ENCODE measurements around the gene TRAPPC4.
A peak's percentile ranks its signal among the peaks of the same experiment; 100 is the strongest.
"Not testable (repeated sequence)": the region's sequence is repeated elsewhere in the genome, so short reads cannot be mapped to it uniquely, and the experiment has no call there.

TRAPPC4 gene

DNA sequence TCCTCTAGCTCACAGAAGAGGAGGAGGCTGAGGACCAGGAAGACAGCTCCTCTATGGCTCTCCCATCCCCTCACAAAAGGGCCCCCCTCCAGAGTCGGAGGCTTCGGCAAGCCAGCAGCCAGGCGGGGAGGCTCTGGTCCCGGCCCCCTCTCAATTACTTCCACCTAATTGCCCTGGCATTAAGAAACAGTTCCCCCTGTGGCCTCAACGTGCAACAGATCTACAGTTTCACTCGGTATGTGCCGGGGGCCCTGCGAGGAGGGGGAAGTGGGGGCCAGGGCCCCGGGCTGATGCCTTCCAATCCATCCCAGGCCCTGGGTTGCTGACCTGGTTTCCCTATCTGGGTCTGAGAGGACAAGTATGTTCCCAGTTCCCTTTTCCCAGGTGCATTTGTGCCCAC, 39.1 kb upstream of the TRAPPC4 start:
- ChIA-PET POLR2A (interaction anchor here (0.6 kb wide), 1 partner anchor 37 kb away, joined by 3 read pairs; no protein-coding TSS in a partner anchor), CTCF (interaction anchor here (0.5 to 0.7 kb wide), 2 partner anchors 73 to 169 kb away, joined by 3 read pairs; no protein-coding TSS in a partner anchor)
- DNase-seq (ENCODE audit: extremely low spot score) = peak; percentile 55
- TF ChIP-seq CTBP1 (IDR thresholded peaks at IDR 0.05; ENCODE audit: borderline replicate concordance) (no peak), HDGF (IDR thresholded peaks at IDR 0.05; ENCODE audit: borderline replicate concordance) (no peak), ZNF384 (IDR thresholded peaks at IDR 0.05) (no peak), L3MBTL2 (conservative IDR thresholded peaks at IDR 0.05) (no peak), TARDBP (IDR thresholded peaks at IDR 0.05) (no peak), SUZ12 (IDR thresholded peaks at IDR 0.05) (no peak), NFRKB (IDR thresholded peaks at IDR 0.05) (no peak)

DNA sequence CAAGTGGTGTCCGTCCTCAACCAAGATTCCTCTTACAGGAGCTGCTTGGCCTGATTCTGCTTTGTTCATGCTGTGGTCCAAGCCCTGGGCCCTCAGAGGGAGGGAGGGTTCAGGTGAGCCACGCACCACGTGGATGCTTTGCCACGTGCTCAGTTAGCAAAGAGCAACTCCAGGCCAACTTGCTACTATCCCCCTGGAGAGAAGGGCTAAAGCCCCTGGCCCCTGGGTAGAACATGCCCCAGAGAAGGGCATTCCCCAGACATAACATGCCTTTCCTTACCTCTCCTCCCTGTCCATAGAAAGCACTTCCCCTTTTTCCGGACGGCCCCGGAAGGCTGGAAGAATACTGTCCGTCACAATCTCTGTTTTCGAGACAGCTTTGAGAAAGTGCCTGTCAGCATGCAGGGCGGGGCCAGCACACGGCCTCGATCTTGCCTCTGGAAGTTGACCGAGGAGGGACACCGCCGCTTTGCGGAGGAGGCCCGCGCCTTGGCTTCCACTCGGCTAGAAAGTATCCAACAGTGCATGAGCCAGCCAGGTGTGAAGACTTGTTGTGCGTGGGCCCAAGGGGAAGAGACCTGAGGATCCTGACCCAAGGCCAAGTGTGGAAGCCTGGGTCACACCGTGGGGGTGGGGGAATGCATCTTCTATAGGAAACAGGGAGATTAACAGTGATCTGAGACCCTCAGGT, 38.2 kb upstream of the TRAPPC4 start:
- CTCF ChIA-PET = no interaction called here
- POLR2A ChIA-PET = no interaction called here
- DNase-seq (ENCODE audit: extremely low spot score) = no peak
- no peak for TF ChIP-seq ELF4 (IDR thresholded peaks at IDR 0.05)
- no peak for TF ChIP-seq SP1 (IDR thresholded peaks at IDR 0.05)
- TF ChIP-seq, protein P1, sequence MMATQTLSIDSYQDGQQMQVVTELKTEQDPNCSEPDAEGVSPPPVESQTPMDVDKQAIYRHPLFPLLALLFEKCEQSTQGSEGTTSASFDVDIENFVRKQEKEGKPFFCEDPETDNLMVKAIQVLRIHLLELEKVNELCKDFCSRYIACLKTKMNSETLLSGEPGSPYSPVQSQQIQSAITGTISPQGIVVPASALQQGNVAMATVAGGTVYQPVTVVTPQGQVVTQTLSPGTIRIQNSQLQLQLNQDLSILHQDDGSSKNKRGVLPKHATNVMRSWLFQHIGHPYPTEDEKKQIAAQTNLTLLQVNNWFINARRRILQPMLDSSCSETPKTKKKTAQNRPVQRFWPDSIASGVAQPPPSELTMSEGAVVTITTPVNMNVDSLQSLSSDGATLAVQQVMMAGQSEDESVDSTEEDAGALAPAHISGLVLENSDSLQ (IDR thresholded peaks at IDR 0.05) = no peak
- TF ChIP-seq HDGF (IDR thresholded peaks at IDR 0.05; ENCODE audit: borderline replicate concordance) = no peak
- TF ChIP-seq FOXA1 (IDR thresholded peaks at IDR 0.05) = no peak
- TF ChIP-seq SUZ12 (IDR thresholded peaks at IDR 0.05) = no peak
- TF ChIP-seq LEF1 (IDR thresholded peaks at IDR 0.05; ENCODE audit: borderline replicate concordance) = no peak
- no peak for TF ChIP-seq FOXK2 (IDR thresholded peaks at IDR 0.05)
- no peak for TF ChIP-seq NFRKB (IDR thresholded peaks at IDR 0.05)
- TF ChIP-seq L3MBTL2 (conservative IDR thresholded peaks at IDR 0.05) = no peak
- TF ChIP-seq CTBP1 (IDR thresholded peaks at IDR 0.05; ENCODE audit: borderline replicate concordance) = no peak
- TF ChIP-seq ARNT (IDR thresholded peaks at IDR 0.05) = no peak
- no peak for TF ChIP-seq BHLHE40 (IDR thresholded peaks at IDR 0.05; ENCODE audit: borderline replicate concordance)
- TF ChIP-seq ZNF384 (IDR thresholded peaks at IDR 0.05) = no peak
- TF ChIP-seq TARDBP (IDR thresholded peaks at IDR 0.05) = no peak
- TF ChIP-seq FOXM1 (IDR thresholded peaks at IDR 0.05; ENCODE audit: borderline replicate concordance) = no peak

DNA sequence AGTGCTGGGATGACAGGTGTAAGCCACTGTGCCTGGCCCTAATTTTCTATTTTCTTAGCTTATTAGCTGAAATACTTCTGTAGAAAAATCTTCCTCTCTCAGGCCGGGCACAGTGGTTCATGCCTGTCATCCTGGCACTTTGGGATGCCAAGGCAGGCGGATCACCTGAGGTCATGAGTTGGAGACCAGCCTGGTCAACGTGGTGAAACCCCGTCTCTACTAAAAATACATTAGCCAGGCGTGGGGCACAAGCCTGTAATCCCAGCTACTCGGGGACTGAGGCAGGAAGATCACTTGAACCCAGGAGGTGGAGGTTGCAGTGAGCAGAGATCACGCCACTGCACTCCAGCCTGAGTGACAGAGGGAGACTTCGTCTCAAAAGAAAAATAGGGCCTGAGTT, 34.2 kb upstream of the TRAPPC4 start:
- CTCF ChIA-PET = interaction anchor here (0.7 kb wide), 1 partner anchor 77 kb away, joined by 6 read pairs; no protein-coding TSS in a partner anchor
- POLR2A ChIA-PET = interaction anchor here (1.7 kb wide), 1 partner anchor 13 kb away, joined by 6 read pairs; the partner anchor contains the start of gene CENATAC

DNA sequence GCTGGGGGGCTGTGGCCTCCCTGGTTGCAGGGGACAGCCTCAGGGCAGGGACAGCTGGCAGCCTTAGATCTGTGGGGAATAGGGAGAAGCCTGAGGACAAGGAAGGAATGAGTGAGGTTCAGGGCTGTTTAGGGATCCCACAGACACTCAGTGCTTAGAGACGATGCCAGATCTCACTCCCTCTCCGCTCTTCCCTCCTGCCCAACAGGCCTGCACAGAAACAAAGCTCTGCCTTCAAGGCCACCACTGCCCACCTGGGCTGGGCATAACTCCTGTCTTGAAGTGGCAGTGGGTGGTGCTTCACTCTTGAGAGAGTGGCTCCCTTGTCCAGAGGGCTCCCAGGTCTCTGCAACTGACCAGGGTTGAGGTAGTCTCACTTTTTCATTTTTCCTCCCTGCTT, 33.7 kb upstream of the TRAPPC4 start:
- ChIA-PET CTCF (no interaction called here), POLR2A (interaction anchor here (1.7 kb wide), 1 partner anchor 13 kb away, joined by 6 read pairs; the partner anchor contains the start of gene CENATAC)
- TF ChIP-seq CTBP1 (IDR thresholded peaks at IDR 0.05; ENCODE audit: borderline replicate concordance) = no peak
- TF ChIP-seq, protein P1 (IDR thresholded peaks at IDR 0.05) = no peak
- no peak for TF ChIP-seq ELF4 (IDR thresholded peaks at IDR 0.05)
- TF ChIP-seq BHLHE40 (IDR thresholded peaks at IDR 0.05; ENCODE audit: borderline replicate concordance) = no peak
- TF ChIP-seq HDGF (IDR thresholded peaks at IDR 0.05; ENCODE audit: borderline replicate concordance) = no peak
- no peak for TF ChIP-seq L3MBTL2 (conservative IDR thresholded peaks at IDR 0.05)
- no peak for TF ChIP-seq FOXK2 (IDR thresholded peaks at IDR 0.05)
- no peak for TF ChIP-seq FOXM1 (IDR thresholded peaks at IDR 0.05; ENCODE audit: borderline replicate concordance)
- TF ChIP-seq LEF1 (IDR thresholded peaks at IDR 0.05; ENCODE audit: borderline replicate concordance) = no peak
- TF ChIP-seq TARDBP (IDR thresholded peaks at IDR 0.05) = no peak
- TF ChIP-seq NFRKB (IDR thresholded peaks at IDR 0.05) = no peak
- no peak for TF ChIP-seq SUZ12 (IDR thresholded peaks at IDR 0.05)
- no peak for TF ChIP-seq SP1 (IDR thresholded peaks at IDR 0.05)
- TF ChIP-seq FOXA1 (IDR thresholded peaks at IDR 0.05) = no peak
- no peak for TF ChIP-seq ZNF384 (IDR thresholded peaks at IDR 0.05)
- TF ChIP-seq ARNT (IDR thresholded peaks at IDR 0.05) = no peak
- no peak for DNase-seq (ENCODE audit: extremely low spot score)

More for the DNA sequence above, 34.2 kb upstream of the TRAPPC4 start:
- DNase-seq (ENCODE audit: extremely low spot score) = not testable (repeated sequence)

DNA sequence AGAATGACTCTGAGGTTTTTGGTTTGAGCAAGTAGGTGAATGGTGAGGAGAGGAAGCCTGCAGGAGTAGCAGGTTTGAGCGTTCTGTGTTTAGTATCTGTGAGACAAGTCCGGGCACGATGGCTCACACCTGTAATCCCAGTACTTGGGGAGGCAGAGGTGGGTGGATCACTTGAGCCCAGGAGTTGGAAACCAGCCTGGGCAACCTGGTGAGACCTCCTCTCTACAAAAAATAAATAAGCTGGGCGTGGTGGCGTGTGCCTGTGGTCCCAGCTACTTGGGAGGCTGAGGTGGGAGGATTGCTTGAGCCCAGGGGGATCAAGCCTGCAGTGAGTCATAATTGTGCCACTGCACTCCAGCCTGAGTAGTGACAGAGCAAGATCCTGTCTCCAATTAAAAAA, 30.3 kb upstream of the TRAPPC4 start:
- CTCF ChIA-PET = no interaction called here
- no peak for DNase-seq (ENCODE audit: extremely low spot score)
- TF ChIP-seq ARNT (IDR thresholded peaks at IDR 0.05) (no peak), FOXA1 (IDR thresholded peaks at IDR 0.05) (no peak), ELF4 (IDR thresholded peaks at IDR 0.05) (no peak), CTBP1 (IDR thresholded peaks at IDR 0.05; ENCODE audit: borderline replicate concordance) (no peak), HDGF (IDR thresholded peaks at IDR 0.05; ENCODE audit: borderline replicate concordance) (no peak), NFRKB (IDR thresholded peaks at IDR 0.05) (no peak), FOXK2 (IDR thresholded peaks at IDR 0.05) (no peak), FOXM1 (IDR thresholded peaks at IDR 0.05; ENCODE audit: borderline replicate concordance) (no peak), TARDBP (IDR thresholded peaks at IDR 0.05) (no peak), SUZ12 (IDR thresholded peaks at IDR 0.05) (no peak), LEF1 (IDR thresholded peaks at IDR 0.05; ENCODE audit: borderline replicate concordance) (no peak)
- POLR2A ChIA-PET = interaction anchor here (1.7 kb wide), 1 partner anchor 9 kb away, joined by 4 read pairs; no protein-coding TSS in a partner anchor

DNA sequence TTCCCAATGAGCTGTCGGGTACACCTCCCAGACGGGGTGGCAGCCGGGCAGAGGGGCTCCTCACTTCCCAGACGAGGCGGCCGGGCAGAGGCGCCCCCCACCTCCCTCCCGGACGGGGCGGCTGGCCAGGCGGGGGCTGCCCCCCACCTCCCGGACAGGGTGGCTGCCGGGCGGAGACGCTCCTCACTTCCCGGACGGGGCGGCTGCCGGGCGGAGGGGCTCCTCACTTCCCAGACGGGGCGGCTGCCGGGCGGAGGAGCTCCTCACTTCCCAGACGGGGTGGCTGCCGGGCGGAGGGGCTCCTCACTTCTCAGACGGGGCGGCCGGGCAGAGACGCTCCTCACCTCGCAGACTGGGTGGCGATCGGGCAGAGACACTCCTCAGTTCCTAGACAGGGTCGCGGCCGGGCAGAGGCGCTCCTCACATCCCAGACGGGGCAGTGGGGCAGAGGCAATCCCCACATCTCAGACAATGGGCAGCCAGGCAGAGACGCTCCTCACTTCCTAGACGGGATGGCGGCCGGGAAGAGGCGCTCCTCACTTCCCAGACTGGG, 27.0 kb upstream of the TRAPPC4 start:
- CTCF ChIA-PET, POLR2A ChIA-PET: not testable (repeated sequence)

More for the DNA sequence above, 27.0 kb upstream of the TRAPPC4 start:
- not testable (repeated sequence) for DNase-seq (ENCODE audit: extremely low spot score)
